Fibroblast of the aortic adventitia (primary cell): ENCODE measurements around the gene PTCH1. TPM values are rescaled to one million over a fixed set of nuclear protein-coding genes. Genes with fewer than 3 reads are reported as not detected.

ENCODE experiments used
- DNase-seq: peaks from one replicate; pipeline ENCODE4 v3.0.0-alpha.2; 2010; ENCODE audit warnings: low read depth
- H3K4me3 ChIP-seq: 2 replicates; pipeline ENCODE4 v1.5.1; 2011; ENCODE audit warnings: low read depth, mild to moderate bottlenecking, control low read depth, low read length, moderate library complexity
- total RNA-seq: library from RNA; depleted of rRNA; stranded (reverse); fragments of >200 nt; gene quantifications from 2 replicates; pipeline ENCODE4 v1.2.3, GENCODE V29; 2012; ENCODE audit warnings: low replicate concordance
- TF ChIP-seq, protein P1 (sequence below): IDR thresholded peaks from 2 replicates; pipeline ENCODE4 v1.5.1; 2011; ENCODE audit warnings: mild to moderate bottlenecking, low read length, control low read depth, inconsistent platforms; ENCODE audit not compliant: insufficient read depth

PTCH1 gene
- total RNA-seq, 1 donor: 9.4 TPM

DNA sequence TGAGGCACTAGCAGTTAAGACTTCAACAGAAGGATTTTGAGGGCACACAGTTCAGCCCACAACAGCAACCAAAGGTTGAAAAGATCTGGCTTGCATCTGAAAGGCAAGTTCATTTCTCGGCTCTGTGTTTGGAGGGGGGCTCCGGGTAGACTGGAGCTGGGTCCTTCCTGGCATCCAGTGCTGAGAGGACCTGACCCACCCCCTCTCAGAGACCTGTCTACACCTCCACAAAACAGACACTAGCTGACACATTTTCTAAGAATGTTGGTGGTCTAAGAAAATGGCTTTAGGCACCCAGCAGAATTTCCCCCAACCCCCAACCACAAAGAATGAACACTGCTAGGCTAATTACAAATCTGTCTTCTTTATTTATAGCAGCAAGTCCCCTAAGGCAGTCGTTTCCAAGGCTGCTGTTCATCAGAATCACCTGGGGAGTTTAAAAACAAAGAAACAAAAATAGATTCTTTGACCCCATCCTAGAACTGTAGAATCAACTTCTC lies 6.2 kb upstream of the PTCH1 start:
- H3K4me3 ChIP-seq: no peak overlapping the region
- DNase-seq: no peak
- TF ChIP-seq, protein P1, sequence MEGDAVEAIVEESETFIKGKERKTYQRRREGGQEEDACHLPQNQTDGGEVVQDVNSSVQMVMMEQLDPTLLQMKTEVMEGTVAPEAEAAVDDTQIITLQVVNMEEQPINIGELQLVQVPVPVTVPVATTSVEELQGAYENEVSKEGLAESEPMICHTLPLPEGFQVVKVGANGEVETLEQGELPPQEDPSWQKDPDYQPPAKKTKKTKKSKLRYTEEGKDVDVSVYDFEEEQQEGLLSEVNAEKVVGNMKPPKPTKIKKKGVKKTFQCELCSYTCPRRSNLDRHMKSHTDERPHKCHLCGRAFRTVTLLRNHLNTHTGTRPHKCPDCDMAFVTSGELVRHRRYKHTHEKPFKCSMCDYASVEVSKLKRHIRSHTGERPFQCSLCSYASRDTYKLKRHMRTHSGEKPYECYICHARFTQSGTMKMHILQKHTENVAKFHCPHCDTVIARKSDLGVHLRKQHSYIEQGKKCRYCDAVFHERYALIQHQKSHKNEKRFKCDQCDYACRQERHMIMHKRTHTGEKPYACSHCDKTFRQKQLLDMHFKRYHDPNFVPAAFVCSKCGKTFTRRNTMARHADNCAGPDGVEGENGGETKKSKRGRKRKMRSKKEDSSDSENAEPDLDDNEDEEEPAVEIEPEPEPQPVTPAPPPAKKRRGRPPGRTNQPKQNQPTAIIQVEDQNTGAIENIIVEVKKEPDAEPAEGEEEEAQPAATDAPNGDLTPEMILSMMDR: no peak

DNA sequence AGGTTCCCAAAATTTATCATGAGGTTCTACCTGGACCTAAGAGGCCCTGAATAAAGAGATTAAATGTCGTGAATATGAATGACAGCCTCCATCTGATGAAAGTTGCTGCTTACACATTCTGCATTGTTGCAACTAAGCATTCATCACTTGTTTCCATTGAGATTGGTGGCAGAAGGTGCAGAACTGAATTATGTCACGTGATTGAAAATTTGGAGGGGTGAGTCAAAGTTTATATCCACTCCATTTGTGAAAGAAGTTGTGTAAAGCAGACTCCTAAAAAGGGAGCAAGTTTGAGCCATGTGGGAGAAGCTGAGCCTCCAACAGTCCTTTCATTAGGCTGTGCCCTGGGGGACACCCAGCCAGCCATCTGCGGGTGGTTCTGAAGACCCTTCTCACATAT lies 4.9 kb upstream of the PTCH1 start:
- TF ChIP-seq, protein P1: no peak
- H3K4me3 ChIP-seq: no peak overlapping the region
- DNase-seq: no peak

DNA sequence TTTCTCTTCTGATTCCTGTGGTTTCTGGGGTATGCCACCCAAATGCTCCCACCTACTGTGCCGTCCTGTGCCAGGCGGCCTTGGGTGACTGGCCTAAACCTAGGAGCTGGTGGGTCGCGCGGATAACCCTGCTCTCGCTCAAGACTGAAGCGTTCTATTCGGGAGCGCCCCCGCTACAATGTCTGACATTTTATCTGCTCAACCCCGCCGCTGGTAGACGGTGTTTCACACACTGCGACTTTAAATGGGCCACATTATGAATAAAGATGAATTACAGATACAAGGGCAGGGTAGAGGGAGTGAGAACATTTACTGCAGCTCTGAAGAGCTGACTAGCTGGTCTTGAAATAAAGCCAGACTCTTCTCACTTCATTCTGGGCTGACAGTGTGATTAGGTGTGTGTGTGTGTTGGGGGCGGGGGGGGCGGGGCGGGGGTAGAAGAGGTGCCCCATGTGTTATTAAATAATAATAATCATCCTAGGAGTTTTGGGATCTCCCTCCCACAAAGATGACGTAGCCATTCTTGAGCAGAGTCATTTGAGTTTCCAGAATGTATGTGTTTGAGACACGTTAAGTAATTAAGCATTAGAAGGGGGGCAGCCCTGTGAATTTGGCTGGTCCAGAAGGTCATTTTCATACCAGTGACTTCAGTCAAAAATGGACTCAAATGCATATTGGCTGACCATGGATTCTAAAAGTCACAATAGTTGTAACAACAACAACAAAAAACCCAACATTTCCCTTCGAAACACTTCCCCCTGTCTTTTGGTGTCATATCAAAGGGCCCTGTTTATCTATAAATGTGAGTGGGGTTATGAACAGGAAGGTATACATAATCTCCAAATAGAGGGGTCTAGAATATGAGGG lies 1.0 kb upstream of the PTCH1 start:
- H3K4me3 ChIP-seq: no peak overlapping the region

DNA sequence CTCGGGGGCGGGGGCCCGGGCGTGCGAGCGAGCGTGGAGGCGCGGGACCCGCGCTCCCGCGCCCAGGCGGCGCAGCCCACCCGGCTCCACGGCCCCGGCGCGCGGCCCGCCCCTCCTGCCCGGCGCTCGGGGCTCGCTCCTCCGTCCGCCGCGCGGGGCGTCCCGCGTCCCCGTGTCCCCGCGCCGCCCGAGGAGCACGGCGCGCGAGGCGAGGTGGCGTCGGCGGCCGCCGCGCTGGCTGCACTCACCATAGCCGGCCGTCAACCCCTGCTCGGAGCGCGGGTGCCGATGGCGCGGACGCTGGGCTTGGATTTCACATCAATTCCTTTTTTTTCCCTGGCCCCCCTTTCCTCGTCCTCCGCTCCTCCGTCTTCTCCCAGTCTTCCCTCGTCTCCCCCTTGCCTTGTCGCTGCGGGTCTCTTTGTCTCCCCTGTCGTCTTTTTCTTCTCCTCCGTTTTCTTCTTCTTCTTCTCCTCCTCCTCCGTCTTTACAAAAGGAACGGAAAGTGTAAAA lies 494 bp downstream of the PTCH1 start:
- TF ChIP-seq, protein P1: no peak
- DNase-seq: no peak
- peak overlapping the region; percentile 73 for H3K4me3 ChIP-seq

More for the DNA sequence above, 1.0 kb upstream of the PTCH1 start:
- no peak for DNase-seq
- TF ChIP-seq, protein P1: no peak

DNA sequence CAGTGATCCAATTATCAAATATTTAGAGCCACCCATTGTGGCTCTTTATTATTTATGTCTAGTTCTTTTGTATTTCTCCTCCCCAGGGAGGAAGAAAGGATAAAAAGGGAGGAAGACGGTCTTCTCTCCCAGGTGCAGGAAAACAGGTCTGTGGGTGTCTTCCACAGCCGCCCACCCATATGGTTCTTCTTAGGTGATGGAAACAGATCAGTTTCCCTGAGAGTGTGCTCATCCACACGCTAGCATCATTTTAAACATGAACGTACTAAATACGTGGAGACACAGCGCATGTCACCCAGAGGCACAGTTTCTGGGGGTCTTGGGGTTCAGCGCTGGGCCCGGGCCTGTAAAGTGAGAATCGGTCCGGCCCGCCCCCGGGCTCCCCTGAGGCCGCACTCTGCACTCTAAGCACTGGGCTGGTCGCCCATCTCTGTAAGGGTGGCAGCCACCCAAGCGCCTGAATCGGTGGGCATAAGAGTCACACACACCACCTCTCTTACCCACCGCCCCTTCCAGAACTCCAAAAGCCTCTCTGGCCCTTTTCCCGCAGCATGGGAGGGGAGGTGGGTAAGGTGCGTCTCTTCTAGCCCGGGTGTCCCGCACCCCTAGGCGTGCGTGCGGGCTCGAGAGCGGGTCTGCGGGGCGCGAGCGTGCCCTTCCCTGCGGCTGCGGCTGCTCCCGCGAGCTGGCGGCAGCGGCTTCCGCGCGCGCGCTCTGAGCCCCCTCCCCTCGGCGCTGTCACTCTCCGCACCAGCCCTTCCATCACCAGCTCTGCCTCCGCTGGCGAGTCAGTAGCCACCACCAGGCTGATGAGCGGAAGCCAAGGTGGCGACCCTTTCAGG lies 1.3 kb downstream of the PTCH1 start:
- no peak for DNase-seq
- H3K4me3 ChIP-seq: peak overlapping the region; percentile 73
- TF ChIP-seq, protein P1: no peak

DNA sequence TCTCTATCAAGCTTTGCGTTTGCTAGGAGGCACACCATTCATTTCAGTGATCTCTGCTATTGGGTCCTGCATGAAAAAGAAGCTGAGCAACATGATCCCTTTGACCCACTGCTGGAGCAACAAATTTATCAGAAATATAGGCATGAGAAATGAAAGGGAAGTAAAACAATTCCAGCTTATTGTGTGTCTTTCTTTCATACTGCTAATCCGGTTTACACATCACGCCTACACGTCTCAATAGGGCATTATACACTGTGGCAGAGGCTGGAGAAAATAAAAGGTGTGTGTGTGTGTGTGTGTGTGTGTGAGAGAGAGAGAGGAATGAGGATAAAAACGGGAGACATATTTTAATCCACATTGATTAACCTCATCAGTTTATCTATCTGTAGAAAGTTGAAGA lies 2.4 kb downstream of the PTCH1 start:
- H3K4me3 ChIP-seq: no peak overlapping the region
- TF ChIP-seq, protein P1: no peak
- DNase-seq: no peak
